Neutrophil (primary cell): ENCODE measurements around the gene EML5.

Experiments
- H3K27ac ChIP-seq: fragments of 200-600 bp; sonication (generic); 2 replicates; pipeline ENCODE4 v1.5.1; 2016; ENCODE audit warnings: mild to moderate bottlenecking, moderate library complexity
- H3K27me3 ChIP-seq: fragments of 200-600 bp; sonication (generic); 2 replicates; pipeline ENCODE4 v1.6.0; 2016; ENCODE audit warnings: mild to moderate bottlenecking
- H3K36me3 ChIP-seq: fragments of 200-600 bp; sonication (generic); 2 replicates; pipeline ENCODE4 v1.5.1; 2017
- H3K4me1 ChIP-seq, 2 experiments: fragments of 200-600 bp in 1 of 2; sonication (generic) in 1 of 2; 1 replicate in 1 of 2; 2 replicates in 1 of 2; pipeline versions ENCODE4 v1.5.1 to v1.6.1; 2013 to 2016; ENCODE audit warnings: low read depth in 1 of 2, low read length in 1 of 2, mild to moderate bottlenecking in 1 of 2, moderate library complexity in 1 of 2; ENCODE audit not compliant: control insufficient read depth in 1 of 2, insufficient read depth in 1 of 2
- H3K4me3 ChIP-seq, 2 experiments: fragments of 200-600 bp in 1 of 2; sonication (generic) in 1 of 2; 1 replicate in 1 of 2; 2 replicates in 1 of 2; pipeline ENCODE4 v1.5.1; 2013 to 2016; ENCODE audit warnings: low read depth in 1 of 2, low read length in 1 of 2, mild to moderate bottlenecking in 1 of 2, moderate library complexity in 1 of 2
- H3K9me3 ChIP-seq: fragments of 200-600 bp; sonication (generic); 2 replicates; pipeline ENCODE4 v1.5.1; 2016
- CTCF ChIP-seq: fragments of 200-600 bp; sonication (generic); IDR thresholded peaks from 2 replicates; pipeline ENCODE4 v1.5.1; 2016; ENCODE audit warnings: antibody characterized with exemption

Gene EML5

GRCh38 chr14:88618476-88618875 is 174.3 kb downstream of the EML5 start:
- no peak for TF ChIP-seq CTCF
- Histone ChIP-seq H3K9me3 (no peaks in the 10 kb centered on the region), H3K27me3 (no peaks in the 10 kb centered on the region), H3K4me3 (no peak overlapping the region), H3K4me1 (no peaks in the 10 kb centered on the region), H3K36me3 (peaks cover 4% of the 10 kb centered on the region), H3K27ac (no peak overlapping the region)

- Histone ChIP-seq H3K27me3 (no peaks in the 10 kb centered on the region), H3K4me1 (no peaks in the 10 kb centered on the region), H3K36me3 (peaks cover 5% of the 10 kb centered on the region), H3K9me3 (no peaks in the 10 kb centered on the region), H3K27ac (no peak overlapping the region), H3K4me3 (no peak overlapping the region)
- TF ChIP-seq CTCF: no peak
These were observed 175.3 kb downstream of the EML5 start for GRCh38 chr14:88617479-88617878.

- no peak for TF ChIP-seq CTCF
- H3K36me3 ChIP-seq: peaks cover 13% of the 10 kb centered on the region
- no peak overlapping the region for H3K4me3 ChIP-seq
- H3K27ac ChIP-seq: no peak overlapping the region
- H3K4me1 ChIP-seq: no peaks in the 10 kb centered on the region
- H3K9me3 ChIP-seq: no peaks in the 10 kb centered on the region
- no peaks in the 10 kb centered on the region for H3K27me3 ChIP-seq
These were observed 176.1 kb downstream of the EML5 start for GRCh38 chr14:88616697-88617096.

GRCh38 chr14:88614218-88614907 is 178.4 kb downstream of the EML5 start:
- no peak overlapping the region for H3K4me3 ChIP-seq
- no peaks in the 10 kb centered on the region for H3K4me1 ChIP-seq
- no peak overlapping the region for H3K27ac ChIP-seq
- H3K36me3 ChIP-seq: peaks cover 34% of the 10 kb centered on the region
- H3K9me3 ChIP-seq: no peaks in the 10 kb centered on the region
- no peak for TF ChIP-seq CTCF
- H3K27me3 ChIP-seq: no peaks in the 10 kb centered on the region

- no peak overlapping the region for H3K4me3 ChIP-seq
- no peak overlapping the region for H3K27ac ChIP-seq
- peaks cover 37% of the 10 kb centered on the region for H3K36me3 ChIP-seq
- no peak for TF ChIP-seq CTCF
- no peaks in the 10 kb centered on the region for H3K4me1 ChIP-seq
- no peaks in the 10 kb centered on the region for H3K27me3 ChIP-seq
- no peaks in the 10 kb centered on the region for H3K9me3 ChIP-seq
These were observed 179.2 kb downstream of the EML5 start for GRCh38 chr14:88613552-88614010.
